ENCODE results near the gene SCN11A. TPM values are rescaled to one million over a fixed set of nuclear protein-coding genes. Genes with fewer than 3 reads are reported as not detected.

The SCN11A gene
- total RNA-seq, 1 donor, result under 0.01 TPM

- DNase-seq (ENCODE audit: low read depth), result no peak
- H3K4me3 ChIP-seq (ENCODE audit: low read depth, low read length), result no peak overlapping the region
- TF ChIP-seq CTCF (IDR thresholded peaks at IDR 0.05; ENCODE audit: insufficient read depth, low read depth, low read length), result no peak
These were observed 27.2 kb downstream of the SCN11A start for GRCh38 chr3:39024497-39024896.

DNA sequence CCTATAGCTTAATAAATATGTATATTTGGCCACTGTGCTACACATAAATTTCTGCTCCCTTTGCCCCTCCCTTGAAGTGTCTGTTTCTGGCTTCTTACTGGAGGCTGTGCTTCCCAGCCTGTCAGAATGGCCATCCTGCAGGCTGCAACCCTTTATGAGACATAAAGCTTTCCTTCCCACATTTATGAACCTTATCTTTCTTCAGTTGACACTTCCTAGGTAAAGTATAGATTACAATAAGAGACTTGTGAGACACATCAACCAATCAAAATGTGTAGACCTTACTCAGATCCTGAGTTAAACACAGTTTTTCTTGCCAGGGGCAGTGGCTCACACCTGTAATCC is 29.5 kb downstream of the SCN11A start:
- no peak for TF ChIP-seq CTCF (IDR thresholded peaks at IDR 0.05; ENCODE audit: insufficient read depth, low read depth, low read length)
- no peak for DNase-seq (ENCODE audit: low read depth)
- H3K4me3 ChIP-seq (ENCODE audit: low read depth, low read length), result no peak overlapping the region

GRCh38 chr3:39021465-39022285 is 30.1 kb downstream of the SCN11A start:
- no peak overlapping the region for H3K4me3 ChIP-seq (ENCODE audit: low read depth, low read length)
- no peak for DNase-seq (ENCODE audit: low read depth)
- no peak for TF ChIP-seq CTCF (IDR thresholded peaks at IDR 0.05; ENCODE audit: insufficient read depth, low read depth, low read length)

DNA sequence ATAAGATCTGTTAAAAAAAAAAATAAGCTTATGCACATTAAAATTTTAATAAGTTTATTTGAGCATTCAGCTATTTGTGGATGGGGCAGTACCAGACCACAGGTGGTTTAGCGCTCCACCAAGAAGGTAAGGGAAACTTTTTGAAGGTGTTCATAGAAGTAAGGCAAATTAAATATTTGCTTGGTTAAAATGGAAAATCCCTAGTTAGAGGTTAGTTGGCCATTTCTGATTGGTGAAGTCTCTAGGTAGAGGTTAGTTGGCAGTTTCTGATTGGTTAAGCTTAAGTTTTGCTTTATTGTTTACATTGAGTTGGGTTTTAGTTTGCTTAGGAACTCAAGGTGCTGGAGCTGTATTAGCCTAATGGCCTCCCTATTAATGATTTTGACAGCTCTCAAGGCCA is 30.7 kb downstream of the SCN11A start:
- no peak for TF ChIP-seq CTCF (IDR thresholded peaks at IDR 0.05; ENCODE audit: insufficient read depth, low read depth, low read length)
- H3K4me3 ChIP-seq (ENCODE audit: low read depth, low read length), result no peak overlapping the region
- DNase-seq (ENCODE audit: low read depth), result no peak

DNA sequence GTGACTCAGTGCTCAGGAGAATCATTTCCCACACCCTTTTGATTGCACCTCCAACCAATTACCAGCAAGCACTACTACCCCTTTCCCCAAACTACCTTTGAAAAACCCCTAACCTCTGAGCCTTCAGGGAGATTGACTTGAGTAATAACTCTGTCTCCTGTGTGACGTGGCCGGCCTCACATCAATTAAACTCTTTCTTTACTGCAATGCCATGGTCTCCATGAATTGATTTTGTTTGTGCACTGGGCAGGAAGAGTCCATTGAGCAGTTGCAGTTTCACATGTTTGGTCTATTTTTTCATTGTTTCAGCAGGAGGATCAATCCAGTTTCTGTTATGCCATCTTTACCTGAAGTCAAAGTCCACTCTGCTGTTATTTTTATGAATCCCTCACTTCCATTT is 32.4 kb downstream of the SCN11A start:
- DNase-seq (ENCODE audit: low read depth), result no peak
- H3K4me3 ChIP-seq (ENCODE audit: low read depth, low read length), result no peak overlapping the region
- TF ChIP-seq CTCF (IDR thresholded peaks at IDR 0.05; ENCODE audit: insufficient read depth, low read depth, low read length), result no peak

GRCh38 chr3:39015418-39015817 is 36.3 kb downstream of the SCN11A start:
- H3K4me3 ChIP-seq (ENCODE audit: low read depth, low read length), result no peak overlapping the region
- no peak for TF ChIP-seq CTCF (IDR thresholded peaks at IDR 0.05; ENCODE audit: insufficient read depth, low read depth, low read length)
- DNase-seq (ENCODE audit: low read depth), result no peak
